GM21447 (cell line): ENCODE results near the gene STARD6.
"Not testable (repeated sequence)": the region's sequence is repeated elsewhere in the genome, so short reads cannot be mapped to it uniquely, and the experiment has no call there.

Experiments used
- ATAC-seq: cut with Tn5 transposase; IDR thresholded peaks from one replicate; pipeline ENCODE4 v1.9.1; 2021; ENCODE audit not compliant: unreplicated experiment

The STARD6 gene

DNA sequence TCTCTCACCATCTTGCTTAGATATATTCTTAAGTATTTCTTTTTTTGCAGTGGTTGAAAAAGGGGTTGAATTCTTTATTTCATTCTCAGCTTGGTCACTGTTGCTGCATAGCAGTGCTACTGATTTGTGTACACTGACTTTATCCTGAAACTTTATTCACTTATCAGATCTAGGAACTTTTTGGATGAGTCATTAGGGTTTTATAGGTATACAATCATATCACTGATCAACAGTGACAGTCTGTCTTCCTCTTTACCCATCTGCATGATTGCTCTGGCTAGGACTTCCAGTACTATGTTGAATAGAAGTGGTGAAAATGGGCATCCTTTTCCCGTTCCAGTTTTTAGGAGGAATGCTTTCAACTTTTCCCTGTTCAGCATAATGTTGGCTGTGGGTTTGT, 6.5 kb downstream of the STARD6 start:
- no peak for ATAC-seq

DNA sequence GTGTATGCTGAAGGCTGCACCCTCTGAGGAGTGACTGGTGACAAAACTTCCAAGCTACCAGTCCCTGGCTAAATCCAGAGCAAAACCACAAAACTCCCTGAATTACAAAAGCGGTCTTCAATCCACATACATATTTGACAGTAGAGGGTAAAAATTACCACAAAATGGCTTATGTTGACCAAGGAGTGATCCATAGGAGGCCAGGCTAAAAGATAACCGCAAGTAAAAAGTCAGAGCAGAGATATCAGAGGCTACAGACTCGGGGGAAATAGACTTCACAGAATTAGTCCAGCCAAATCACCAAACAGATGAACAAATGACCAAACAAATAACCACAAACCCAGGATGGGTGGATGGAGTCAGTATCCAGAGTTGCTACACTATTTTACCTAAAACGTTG, 19.4 kb downstream of the STARD6 start:
- no peak for ATAC-seq

DNA sequence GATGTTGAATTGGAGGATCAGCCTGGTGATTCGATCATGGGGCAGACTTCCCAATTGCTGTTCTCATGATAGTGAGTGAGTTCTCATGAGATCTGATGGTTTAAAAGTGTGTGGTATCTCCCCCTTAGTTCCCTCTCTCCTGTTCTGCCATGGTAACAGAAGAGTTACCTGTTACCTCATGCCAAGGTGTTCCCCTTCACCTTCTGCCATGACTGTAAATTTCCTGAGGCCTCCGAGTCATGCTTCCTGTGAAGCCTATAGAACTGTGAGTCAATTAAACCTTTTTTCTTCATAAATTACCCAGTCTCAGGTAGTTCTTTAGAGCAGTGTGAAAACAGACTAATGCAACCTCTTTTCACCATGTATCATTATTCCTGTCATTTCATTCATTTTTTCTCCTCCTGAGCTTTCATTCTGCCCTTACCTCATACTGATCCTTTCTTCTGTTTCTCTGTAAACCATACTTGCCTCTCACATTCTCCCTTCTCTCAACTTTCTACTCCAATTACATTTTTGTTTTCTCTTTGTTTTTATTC, 22.0 kb downstream of the STARD6 start:
- no peak for ATAC-seq

DNA sequence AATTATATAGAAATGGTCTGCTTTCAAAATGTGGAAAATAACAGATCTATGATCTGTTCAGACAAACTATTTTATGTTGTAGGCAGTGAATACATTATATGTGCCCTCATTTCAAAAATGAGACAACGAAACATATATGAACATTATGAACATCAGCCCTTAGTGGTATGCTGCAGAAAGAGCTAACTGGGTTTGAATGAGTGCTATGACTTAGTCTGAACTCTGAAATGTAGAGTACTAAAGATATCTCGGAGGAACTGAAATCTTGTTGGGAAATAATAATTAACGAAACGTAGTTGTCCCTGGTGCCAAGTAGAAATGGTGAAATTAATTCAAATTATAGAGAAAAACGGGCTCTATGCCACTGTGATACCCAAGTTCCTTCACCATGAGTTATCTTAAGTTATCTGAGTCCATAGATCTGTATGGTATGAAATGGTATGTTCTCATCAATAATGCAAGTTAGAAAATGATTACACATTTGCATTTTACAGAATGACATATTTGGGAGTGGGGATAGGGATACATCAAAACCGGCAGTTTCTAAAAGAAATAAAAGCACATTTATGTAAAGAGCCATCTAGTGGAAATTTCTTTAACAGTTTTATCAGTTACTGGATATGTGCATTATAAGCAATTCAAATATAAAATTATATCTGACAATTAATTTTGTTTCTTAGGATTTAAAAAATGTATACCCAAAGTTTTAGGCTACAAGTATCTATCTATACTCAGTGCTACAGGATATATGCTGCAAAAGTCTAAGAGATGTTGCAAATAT, 26.7 kb downstream of the STARD6 start:
- ATAC-seq = no peak

DNA sequence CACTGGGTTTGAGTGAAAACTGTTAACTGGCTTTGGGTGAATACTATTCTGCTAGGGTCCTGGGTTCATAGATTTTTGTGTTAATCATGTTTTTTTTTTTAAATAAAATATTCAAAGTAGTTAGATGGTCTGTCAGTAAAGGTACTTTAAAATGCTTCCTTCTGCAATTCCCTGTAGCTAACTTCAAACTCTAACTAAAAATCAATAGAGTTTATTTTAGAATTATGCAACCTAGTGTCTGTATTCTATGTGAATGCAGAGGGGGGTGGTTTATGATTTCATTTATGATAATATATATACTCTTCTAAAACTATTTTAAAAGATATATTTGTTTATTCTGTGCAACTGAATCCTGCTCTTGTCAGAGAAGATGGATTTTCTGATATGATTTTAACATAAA, 27.9 kb downstream of the STARD6 start:
- ATAC-seq = no peak

DNA sequence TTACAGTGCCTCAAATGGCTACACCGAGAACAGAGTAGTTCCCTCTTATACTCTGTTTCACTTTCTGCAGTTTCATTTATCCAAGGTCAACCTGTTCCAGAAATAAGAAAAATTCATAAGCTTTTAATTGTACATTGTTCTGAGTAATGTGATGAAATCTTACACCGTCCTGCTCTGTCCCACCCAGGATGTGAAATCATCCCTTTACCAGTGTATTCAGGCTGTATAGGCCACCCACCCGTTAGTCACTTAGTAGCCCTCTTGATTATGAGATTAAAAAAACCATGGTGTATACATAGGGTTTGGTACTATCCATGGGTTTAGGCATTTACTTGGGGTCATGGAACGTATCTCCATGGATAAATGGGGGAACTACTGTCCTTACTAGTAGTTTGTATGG, 29.8 kb downstream of the STARD6 start:
- no peak for ATAC-seq

DNA sequence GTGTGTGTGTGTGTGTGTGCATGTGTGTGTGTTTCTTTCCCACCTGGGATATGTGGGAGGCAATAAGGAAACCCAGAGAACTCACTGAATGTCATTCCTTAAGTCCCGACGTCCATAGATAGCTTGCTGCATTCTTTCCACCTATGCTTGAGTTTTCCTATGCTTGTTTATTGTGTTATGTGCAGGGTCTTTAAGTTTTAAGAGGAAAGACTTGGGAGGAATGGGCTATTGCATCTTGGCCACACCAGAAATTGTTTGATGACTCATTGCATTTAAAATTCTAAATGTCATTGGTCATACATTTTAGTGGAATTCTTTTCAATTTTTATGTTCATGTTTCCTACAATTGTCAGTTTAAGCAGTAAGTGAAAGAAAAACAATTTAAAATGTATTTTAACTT, 33.7 kb downstream of the STARD6 start:
- ATAC-seq = no peak

DNA sequence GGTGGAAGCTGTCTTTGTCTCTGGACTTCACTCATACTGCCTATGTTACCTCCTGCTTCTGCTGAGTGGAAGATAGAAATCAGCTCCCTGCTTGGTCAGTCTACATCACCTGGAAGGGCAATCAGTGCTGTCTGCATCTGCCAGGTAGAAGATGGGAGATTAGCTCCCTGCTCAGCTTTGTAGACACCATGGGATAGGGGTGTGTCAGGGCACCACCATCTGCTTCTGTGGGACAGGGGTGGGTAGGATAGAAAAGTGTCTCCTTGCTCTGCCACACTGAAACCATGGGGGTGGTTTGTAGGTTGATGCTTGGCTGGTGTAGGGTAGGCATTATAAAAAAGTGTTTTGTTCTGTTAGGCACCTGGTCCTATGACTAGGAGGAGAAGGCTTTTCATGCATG, 34.1 kb downstream of the STARD6 start:
- no peak for ATAC-seq

DNA sequence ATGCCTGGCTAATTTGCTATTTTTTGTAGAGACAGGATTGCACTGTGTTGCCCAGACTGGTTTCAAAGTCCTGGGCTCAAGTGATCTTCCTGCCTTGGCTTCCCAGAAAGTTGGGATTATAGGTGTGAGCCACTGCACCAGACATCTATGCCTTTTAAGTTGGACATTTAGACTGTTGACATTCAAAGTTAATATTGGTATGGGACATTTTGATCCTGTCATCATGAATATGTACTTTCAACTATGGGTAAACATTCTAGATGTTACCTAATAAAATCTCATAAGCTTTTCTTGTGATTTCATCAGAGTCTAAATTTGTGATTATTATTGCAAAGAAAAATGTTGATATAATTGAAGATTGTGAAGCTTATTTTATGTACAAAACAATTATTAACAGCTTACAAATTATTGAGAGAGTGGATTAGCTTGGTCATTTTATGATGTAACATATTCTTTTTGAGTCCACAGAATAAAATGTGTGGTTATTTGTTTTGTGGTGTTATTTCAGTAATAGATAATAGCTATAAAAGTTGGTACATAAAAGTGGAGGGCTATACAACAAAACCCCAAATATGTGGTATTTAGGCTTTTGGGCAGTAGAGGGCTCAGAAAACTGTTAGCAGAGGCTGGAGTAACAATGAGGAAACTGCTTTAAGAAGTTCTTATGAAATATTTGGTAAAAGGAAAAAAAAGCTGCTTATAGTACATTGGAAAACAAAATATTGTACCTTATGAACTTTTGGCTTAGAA, 41.4 kb downstream of the STARD6 start:
- no peak for ATAC-seq

DNA sequence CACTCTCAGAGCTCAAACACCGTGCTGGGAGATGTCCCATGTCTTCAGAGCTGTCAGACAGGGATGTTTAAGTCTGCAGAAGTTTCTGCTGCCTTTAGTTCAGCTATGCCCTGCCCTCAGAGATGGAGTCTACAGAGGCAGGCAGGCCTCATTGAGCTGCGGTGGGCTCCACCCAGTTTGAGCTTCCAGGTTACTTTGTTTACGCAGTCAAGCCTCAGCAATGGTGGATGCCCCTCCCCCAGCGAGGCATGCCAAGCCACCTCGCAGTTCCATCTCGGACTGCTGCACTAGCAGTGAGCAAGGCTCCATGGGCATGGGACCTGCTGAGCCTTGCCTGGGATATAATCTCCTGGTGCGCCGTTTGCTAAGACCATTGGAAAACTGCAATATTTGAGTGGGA, 48.1 kb downstream of the STARD6 start:
- ATAC-seq = not testable (repeated sequence)

DNA sequence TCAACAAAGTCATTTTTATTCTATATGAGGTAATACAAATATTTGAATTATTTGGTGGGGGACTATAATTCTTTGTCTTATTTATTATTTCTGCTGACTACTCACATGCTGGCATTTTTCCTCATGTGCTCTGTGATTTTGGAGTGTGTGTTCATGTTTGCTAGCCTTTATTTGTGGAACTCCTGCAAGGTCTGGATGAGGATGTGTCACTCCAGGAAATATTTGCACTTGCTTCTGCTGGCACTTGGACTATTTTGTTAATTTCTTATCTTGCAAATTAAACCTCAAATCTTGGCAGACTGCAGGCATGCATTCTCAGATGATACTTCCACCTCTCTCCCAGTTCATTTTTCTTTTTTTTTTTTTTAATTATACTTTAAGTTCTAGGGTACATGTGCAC, 54.2 kb downstream of the STARD6 start:
- no peak for ATAC-seq

DNA sequence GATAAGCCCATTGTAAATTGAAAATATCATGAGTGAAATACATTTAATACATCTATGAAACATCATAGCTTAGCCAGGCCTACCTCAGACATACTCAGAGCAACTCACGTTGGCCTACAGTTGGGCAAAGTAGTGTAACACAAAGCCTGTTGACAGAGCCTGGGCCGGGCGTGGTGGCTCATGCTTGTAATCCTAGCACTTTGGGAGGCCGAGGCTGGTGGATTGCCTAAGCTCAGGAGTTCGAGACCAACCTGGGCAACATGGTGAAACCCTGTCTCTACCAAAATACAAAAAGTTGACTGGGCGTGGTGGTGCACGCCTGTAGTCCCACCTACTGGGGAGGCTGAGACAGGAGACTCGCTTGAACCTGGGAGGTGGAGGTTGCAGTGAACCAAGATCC, 58.7 kb downstream of the STARD6 start:
- ATAC-seq = not testable (repeated sequence)

DNA sequence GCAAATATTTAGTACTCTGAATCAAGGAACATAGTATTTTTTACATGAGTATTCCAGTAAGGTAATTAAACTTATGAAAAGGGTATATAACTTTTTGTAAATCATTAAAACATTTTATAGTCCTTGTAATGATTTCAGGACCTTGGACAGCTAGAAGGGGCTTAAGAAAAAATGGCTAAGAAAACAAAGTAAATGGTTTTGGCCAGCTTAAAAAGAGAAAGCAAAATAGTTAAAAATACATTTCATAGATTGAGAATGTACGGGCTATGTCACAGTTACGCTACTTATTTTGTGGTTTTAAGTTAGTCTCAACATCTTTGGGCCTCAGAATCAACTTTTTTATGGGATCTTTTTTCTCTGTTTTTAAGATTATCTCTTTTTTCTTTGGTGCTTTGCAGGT, 61.6 kb downstream of the STARD6 start:
- no peak for ATAC-seq

DNA sequence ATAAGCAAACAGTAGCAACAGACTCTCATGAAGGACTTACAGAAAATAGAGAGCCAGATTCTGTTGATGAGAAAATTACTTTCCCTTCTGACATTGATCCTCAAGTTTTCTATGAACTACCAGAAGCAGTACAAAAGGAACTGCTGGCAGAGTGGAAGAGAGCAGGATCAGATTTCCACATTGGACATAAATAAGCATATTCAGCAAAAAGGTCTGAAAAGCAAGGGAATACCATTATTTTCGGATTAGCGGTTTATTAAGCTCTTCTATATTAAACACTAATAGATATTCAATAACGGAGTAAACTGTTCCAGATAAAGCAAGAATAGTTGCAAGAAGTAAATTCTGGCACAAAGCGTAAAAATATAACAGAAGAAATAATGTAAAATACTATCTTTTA, 63.4 kb downstream of the STARD6 start:
- no peak for ATAC-seq

DNA sequence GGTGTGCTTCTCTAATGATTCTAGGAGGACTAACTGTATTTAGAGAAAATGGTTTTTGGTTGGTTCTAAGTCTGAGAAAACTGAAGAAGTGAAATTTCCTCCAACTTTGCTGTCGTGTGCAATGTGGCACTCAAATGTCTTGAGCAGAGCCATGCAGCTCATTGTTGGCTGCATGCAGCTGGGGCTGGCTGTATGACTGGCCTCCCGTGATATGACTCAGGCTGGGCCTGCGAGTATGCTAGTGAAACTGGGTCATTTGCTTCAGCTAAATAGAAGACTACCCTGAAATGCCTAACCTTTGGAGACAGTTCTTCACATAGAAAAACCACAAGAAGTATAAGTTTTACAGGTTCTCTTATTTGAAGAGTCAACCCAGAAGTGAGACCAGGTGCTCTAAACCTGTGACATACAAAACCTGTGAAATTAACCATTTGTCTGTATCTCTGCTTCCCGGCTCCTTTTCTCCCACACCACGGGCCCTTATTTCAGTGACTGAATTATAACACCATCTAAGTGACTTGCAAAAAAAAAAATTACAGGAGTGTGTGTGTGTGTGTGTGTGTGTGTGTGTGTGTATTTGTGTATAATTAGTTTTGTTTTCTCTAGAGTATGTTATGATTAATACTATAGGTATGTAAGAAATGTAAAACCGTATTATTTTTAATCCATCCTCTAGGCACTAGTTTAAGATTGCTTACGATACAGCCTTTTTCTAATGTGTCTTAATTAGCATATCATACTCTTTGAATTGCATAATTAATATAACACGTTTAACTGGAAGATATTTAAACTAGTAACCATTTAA, 72.5 kb downstream of the STARD6 start:
- ATAC-seq = peak; percentile 99

DNA sequence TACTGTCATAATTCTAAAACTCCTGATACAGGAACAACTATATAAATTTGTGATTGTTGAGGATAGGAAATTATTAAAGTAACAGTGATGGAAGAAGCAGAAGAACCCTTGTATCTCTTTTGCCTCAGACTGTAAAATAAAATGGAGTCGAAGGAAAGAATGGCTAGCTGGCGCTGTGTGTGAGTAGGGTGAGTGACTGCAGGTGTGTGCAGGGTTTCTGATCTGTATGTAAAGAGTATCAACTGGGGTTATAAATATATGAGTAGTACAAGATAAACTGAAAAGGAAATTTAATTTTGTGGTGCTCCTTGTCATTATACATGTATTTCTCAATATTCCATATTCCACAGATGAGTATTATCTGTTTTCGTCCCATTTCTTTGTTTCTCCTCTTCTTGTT, 73.1 kb downstream of the STARD6 start:
- peak; percentile 26 for ATAC-seq

DNA sequence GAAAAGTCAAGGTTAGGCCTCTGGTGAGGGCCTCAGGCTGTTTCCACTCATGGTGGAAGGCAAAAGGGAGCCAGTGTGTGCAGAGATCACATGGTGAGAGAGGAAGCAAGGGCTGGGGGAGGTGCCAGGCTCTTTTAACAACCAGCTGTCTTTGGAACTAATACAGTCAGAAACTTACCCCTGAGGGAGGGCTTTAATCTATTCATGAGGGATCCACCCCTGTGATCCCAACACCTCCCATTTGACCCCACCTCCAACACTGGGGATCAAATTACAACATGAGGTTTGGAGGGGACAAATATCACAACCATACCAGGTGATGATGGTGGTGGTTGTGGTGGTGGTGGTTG, 77.5 kb downstream of the STARD6 start:
- ATAC-seq = no peak

DNA sequence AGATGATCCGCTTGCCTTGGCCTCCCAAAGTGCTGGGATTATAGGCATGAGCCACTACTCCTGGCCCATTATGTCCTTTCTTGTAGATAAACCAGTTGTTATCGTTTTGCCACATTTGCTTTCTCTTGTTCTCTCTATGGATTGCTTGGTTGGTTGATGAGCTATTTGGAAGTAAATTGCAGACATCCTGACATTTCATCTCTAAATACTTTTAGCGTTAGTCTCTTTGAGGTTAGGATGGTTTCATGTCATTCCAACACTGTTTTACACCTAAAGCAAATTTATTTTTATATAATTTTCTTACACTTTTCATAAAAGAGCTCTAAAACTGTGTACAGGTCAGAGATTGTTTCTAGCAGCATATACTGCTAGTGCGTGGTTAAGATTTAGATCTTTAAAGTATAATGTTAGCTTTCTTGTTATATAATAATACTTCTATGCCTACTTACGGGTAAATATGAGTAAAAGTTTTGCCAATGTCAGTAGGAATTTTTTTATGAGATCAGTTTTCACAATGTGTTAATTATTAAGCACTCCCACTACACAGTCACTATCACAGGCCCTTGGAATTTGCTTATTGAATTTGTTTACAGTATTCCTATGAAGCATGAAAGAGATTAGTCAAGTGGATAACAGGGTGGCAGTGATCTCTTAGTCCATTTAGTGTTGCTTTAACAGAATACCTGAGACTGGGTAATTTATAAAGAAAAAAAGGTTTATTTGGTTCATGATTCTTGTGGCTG, 78.0 kb downstream of the STARD6 start:
- ATAC-seq = no peak

DNA sequence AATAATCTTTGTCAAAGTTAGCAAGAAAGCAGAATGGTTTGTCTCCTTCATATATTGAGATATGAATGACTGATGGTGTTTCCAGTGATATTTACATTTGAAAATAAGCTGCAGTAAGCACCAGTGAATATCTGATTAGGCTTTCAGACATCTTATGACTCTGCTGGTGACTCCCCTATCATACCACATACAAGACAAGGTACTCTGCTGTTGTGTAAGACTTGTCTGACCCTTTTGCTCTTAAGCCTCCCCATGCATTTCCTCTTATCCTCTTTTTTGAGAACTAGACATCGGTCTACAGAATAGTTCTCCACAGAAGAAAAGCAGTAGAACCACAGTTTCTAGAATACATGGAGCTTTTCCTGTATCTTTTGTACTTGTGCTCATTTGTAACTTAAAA, 79.0 kb downstream of the STARD6 start:
- ATAC-seq = no peak

DNA sequence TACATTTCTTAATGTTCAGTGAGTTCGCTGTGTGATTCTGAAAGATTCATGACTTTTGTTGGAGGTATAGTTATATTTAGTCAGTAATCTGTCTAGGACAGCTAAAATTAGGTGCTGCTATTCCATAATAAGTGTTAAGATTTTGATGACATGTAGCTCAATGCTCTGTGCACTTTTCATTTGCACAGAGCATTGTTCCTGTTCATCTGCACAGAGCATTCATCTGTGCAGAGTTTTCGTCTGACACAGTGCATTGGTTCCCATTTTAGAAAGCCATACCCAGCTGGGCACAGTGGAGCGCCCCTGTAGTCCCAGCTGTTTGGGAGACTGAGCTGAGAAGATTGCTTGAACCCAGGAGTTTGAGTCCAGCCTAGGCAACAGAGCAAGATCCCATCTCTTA, 79.8 kb downstream of the STARD6 start:
- ATAC-seq = no peak
